Stimulated activated CD4-positive, alpha-beta T cell treated with anti-CD3 and anti-CD28 coated beads, Interleukin-15, amount 100 ng/mL, for 1 hour (primary cell): ENCODE data around the gene PTEN.
"Not testable (repeated sequence)": the region's sequence is repeated elsewhere in the genome, so short reads cannot be mapped to it uniquely, and the experiment has no call there.

ENCODE experiments used
- DNase-seq, 2 donors: peaks; one replicate each; pipeline ENCODE4 v3.0.0-alpha.2; 2020; ENCODE audit warnings: low read depth in 1 of 2, low spot score in 1 of 2

Gene PTEN

GRCh38 chr10:87845624-87845998 is 17.8 kb upstream of the PTEN start:
- DNase-seq: no peak

GRCh38 chr10:87846023-87846422 is 17.4 kb upstream of the PTEN start:
- no peak for DNase-seq

DNA sequence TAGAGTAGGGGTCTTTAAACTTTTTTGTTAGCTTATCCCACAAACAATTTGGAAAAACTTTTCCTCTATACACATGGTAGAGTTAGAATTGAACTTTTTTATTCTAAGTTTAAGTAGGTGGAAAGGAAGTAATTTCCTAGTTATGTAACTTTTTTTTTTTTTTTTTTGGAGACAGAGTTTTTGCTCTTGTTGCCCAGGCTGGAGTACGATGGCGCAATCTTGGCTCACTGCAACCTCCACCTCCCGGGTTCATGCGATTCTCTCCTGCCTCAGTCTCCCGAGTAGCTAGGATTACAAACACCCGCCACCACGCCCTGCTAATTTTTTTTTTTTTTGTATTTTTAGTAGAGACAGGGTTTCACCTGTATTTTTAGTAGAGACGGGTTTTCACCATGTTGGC is 16.7 kb upstream of the PTEN start:
- not testable (repeated sequence) for DNase-seq

- no peak for DNase-seq
Observed at GRCh38 chr10:87847550-87847949, 15.9 kb upstream of the PTEN start.

GRCh38 chr10:87849001-87849400 is 14.4 kb upstream of the PTEN start:
- DNase-seq: no peak

DNA sequence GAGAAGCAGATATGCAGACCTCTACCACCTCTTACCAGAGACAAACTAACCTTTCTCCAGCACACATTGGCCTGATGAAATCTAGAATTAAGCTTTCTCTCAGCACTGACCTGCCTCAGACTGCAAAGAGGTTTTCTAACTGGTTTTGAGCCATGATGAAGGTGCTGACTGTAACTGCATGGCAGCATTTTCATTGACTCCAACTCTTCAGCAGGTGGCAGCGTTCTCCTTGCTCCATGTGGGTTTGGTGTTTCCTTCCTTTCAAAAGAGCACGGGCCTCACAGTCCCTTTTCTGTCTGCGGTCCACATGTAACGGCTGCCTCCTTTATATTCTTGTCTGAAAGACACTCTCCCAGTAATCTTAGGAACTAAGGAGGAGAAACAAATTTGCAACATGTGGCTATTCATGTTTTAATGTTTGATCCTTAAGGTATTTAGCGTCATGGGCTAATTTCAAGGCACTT is 12.7 kb upstream of the PTEN start:
- no peak for DNase-seq

DNA sequence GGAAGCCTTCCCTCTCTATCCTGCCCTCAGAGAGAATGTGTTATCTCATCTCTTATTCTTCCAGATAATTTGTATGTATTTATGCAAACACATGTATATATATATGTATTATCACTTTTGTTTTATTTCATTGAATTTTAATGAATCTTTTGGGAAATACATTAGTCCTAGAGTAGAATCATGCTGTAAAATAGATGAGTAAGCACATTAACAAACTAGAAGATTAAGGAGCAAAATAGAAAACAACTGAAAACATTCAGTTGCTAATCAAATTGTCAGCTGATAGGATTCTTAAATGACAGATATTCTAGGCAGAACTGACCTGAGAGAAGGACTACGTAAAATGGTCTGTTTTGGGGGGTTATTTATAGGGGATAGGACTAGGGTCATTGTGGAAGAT is 11.3 kb upstream of the PTEN start:
- DNase-seq: no peak

DNA sequence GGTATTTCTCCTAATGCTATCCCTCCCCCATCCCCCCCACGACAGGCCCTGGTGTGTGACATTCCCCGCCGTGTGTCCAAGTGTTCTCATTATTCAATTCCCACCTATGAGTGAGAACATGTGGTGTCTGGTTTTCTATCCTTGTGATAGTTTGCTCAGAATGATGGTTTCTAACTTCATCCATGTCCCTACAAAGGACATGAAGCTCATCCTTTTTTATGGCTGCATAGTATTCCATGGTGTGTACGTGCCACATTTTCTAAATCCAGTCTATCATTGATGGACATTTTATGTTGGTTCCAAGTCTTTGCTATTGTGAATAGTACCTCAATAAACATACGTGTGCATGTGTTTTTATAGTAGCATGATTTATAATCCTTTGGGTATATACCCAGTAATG is 8.2 kb upstream of the PTEN start:
- not testable (repeated sequence) for DNase-seq

- not testable (repeated sequence) for DNase-seq
Observed at GRCh38 chr10:87855665-87856064, 7.8 kb upstream of the PTEN start.

- no peak for DNase-seq
Observed at GRCh38 chr10:87860156-87860795, 3.1 kb upstream of the PTEN start.

GRCh38 chr10:87860816-87861403 is 2.5 kb upstream of the PTEN start:
- no peak for DNase-seq

- DNase-seq: no peak
Observed at GRCh38 chr10:87861566-87861952, 1.9 kb upstream of the PTEN start.

DNA sequence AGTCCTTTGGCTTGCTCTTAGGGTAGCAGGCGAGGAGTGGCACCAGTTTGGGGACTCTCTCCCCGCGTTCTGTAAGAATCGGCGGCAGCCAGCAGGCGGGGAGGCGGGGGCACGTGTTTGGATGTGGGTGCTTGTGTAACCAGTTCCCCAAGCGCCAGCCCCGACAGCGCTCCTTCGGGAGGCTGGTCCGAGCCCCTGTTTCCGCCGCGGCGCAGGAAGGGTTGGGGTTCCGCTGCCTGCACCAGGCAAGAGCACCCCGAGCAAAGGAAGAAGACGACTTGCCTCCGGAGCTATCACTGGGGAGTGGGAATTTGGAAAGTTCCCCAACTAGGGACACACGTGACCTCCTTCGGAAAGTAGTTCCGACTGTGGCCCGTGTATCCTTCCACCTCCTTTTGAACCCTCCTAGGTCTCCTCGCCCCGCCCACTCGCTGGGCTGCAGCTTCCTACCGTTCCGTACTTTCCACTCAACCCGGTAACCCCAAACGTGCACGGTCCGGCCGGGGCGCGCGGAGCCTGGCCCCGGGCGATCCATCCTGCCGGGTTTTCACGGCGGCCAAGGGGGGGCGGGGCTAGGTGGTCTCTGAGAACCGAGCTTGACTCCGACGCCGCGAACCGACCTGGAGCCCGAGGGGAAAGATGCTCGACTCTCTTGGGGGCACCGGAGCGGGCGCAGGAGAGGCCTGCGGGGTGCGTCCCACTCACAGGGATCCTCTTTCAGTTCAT is 1.3 kb upstream of the PTEN start:
- peak; percentile 86 to 93 for DNase-seq

DNA sequence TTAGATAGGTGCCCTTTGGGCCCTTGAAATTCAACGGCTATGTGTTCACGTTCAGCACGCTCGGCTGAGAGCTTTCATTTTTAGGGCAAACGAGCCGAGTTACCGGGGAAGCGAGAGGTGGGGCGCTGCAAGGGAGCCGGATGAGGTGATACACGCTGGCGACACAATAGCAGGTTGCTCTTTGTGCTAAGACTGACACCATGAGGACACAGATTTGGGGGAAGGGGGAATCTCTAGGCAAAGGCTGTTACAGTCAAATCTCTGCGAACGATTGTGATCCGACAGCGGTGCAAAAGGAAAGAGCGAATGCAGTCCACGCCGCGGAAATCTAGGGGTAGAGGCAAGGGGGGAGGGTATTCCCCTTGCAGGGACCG is 759 bp upstream of the PTEN start:
- no peak for DNase-seq

DNA sequence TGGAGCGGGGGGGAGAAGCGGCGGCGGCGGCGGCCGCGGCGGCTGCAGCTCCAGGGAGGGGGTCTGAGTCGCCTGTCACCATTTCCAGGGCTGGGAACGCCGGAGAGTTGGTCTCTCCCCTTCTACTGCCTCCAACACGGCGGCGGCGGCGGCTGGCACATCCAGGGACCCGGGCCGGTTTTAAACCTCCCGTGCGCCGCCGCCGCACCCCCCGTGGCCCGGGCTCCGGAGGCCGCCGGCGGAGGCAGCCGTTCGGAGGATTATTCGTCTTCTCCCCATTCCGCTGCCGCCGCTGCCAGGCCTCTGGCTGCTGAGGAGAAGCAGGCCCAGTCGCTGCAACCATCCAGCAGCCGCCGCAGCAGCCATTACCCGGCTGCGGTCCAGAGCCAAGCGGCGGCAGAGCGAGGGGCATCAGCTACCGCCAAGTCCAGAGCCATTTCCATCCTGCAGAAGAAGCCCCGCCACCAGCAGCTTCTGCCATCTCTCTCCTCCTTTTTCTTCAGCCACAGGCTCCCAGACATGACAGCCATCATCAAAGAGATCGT is 598 bp downstream of the PTEN start:
- DNase-seq: not testable (repeated sequence)

GRCh38 chr10:87864496-87865059 is 1.2 kb downstream of the PTEN start:
- DNase-seq: no peak

DNA sequence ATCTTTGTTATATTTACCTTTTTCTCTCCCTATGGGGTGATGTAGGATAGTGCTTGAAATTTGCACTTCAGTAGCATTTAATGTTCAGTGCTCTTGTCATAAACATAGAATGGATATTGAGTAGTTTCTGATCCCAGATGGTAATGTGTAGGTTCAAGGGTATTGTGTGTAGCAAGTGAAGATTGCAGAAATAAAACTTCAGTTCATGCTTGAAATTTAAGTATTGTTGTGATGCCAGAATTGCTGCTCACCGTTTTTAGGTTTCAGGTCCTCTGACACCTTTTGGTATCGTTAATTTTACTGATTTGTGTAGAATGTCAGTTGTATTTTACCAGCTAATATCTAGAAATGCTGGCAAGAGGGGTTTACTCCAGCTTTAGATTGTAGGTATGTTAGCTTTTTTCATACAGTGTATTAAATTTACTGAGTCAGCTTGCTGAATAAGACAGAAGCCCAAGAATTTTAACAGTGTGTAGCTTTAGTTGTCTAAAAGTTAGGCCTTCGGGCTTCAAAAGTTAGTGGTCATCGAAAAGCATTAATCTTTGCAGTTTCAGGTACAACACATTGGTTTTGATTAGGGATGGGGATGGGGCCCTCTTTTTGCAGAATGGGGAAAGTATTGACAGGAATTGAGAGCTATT is 1.9 kb downstream of the PTEN start:
- DNase-seq: no peak

GRCh38 chr10:87866412-87866974 is 3.1 kb downstream of the PTEN start:
- no peak for DNase-seq

DNA sequence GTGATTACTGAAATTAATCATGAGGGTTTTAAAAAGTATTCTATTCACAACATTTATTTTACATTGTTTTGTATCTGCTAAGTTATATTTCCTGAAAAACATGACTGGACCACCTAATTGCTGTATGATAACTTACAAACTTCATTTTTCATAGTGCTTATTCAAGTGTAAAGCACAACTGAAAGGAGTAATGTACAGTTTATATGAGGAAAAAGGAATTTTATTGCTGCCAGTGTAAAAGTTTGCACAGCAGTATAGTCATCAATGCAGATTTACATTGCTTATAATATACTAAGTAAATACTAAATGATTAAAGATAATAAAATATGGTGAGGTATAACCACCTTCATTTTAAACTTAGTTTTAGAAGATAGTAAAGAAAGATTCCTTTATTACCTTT is 4.0 kb downstream of the PTEN start:
- no peak for DNase-seq

GRCh38 chr10:87868277-87868676 is 4.9 kb downstream of the PTEN start:
- no peak for DNase-seq

- DNase-seq: not testable (repeated sequence)
Observed at GRCh38 chr10:87869139-87869538, 5.7 kb downstream of the PTEN start.
